A673 (cell line): ENCODE results near the gene SIRT7. TPM values are rescaled to one million over a fixed set of nuclear protein-coding genes. Genes with fewer than 3 reads are reported as not detected.

Source experiments
- BruUV-seq: library from RNA; stranded (reverse); fragments of 400-500 nt; replicated peaks from 2 replicates; lab custom pipeline; 2021; lab: Mats Ljungman, UMichigan
- CTCF ChIA-PET: fragments of 300-600 bp; sonication (Branson Sonifier 250); formaldehyde crosslinking; loops from one replicate; lab custom pipeline; 2022; ENCODE audit warnings: antibody characterized with exemption; lab: Charles Lee
- POLR2A ChIA-PET: fragments of 300-600 bp; sonication (Branson Sonifier 250); formaldehyde crosslinking; loops from one replicate; lab custom pipeline; 2022; ENCODE audit warnings: antibody characterized with exemption; ENCODE audit not compliant: low non-redundant PET; lab: Charles Lee
- DNase-seq: peaks from one replicate; pipeline ENCODE4 v3.0.0-alpha.2; 2015; ENCODE audit warnings: low spot score
- H3K27ac ChIP-seq: fragments of 200-600 bp; sonication (generic); 2 replicates; pipeline ENCODE4 v1.5.1; 2016; ENCODE audit warnings: mixed run types, low read depth, mild to moderate bottlenecking, mixed read lengths, antibody characterized with exemption, low read length; ENCODE audit not compliant: poor library complexity, severe bottlenecking
- H3K27me3 ChIP-seq: fragments of 200-600 bp; sonication (generic); replicated peaks from 2 replicates; pipeline ENCODE4 v1.6.1; 2017; ENCODE audit warnings: mixed run types, low read depth, mild to moderate bottlenecking, mixed read lengths, antibody characterized with exemption, low read length; ENCODE audit not compliant: insufficient read depth, poor library complexity
- H3K36me3 ChIP-seq: fragments of 200-600 bp; sonication (generic); 2 replicates; pipeline ENCODE4 v1.6.1; 2016; ENCODE audit warnings: mixed run types, mild to moderate bottlenecking, mixed read lengths, antibody characterized with exemption, low read length; ENCODE audit not compliant: insufficient read depth, poor library complexity, severe bottlenecking
- H3K4me1 ChIP-seq: fragments of 200-600 bp; sonication (generic); 2 replicates; pipeline ENCODE4 v1.6.1; 2017; ENCODE audit warnings: mixed run types, mild to moderate bottlenecking, mixed read lengths, antibody characterized with exemption, low read length; ENCODE audit not compliant: insufficient read depth, poor library complexity, severe bottlenecking
- H3K4me3 ChIP-seq: fragments of 200-600 bp; sonication (generic); 2 replicates; pipeline ENCODE4 v1.5.1; 2016; ENCODE audit warnings: low read depth, mixed run types, mild to moderate bottlenecking, mixed read lengths, low read length; ENCODE audit not compliant: poor library complexity, severe bottlenecking
- H3K9me3 ChIP-seq: fragments of 200-600 bp; sonication (generic); 2 replicates; pipeline ENCODE4 v1.6.1; 2016; ENCODE audit warnings: mixed run types, low read depth, mild to moderate bottlenecking, mixed read lengths, antibody characterized with exemption, low read length; ENCODE audit not compliant: poor library complexity, severe bottlenecking
- EZH2 ChIP-seq: fragments of 200-600 bp; sonication (generic); IDR thresholded peaks from 2 replicates; pipeline ENCODE4 v1.6.1; 2017; ENCODE audit warnings: borderline replicate concordance, low read depth, mild to moderate bottlenecking, mixed read lengths, antibody characterized with exemption, low read length; ENCODE audit not compliant: poor library complexity, severe bottlenecking
- intact Hi-C: fragments of 100-400 bp; cut with micrococcal nuclease; formaldehyde crosslinking; loops from one replicate; pipeline ENCODE4 v1.10.0; 2022; ENCODE audit not compliant: unreplicated experiment
- total RNA-seq: library from RNA; stranded (reverse); gene quantifications from 2 replicates; pipeline ENCODE4 v1.2.3, GENCODE V29; 2021
- TF ChIP-seq, protein P1 (sequence below): fragments of 300-800, 200-600 bp; sonication (generic); conservative IDR thresholded peaks from 2 replicates; pipeline ENCODE4 v1.5.1; 2017; ENCODE audit warnings: low read depth, mild to moderate bottlenecking, antibody characterized with exemption, low read length, moderate library complexity, mixed read lengths

The SIRT7 gene
- total RNA-seq, 1 experiment from 2014 or later, result 36.6 TPM

DNA sequence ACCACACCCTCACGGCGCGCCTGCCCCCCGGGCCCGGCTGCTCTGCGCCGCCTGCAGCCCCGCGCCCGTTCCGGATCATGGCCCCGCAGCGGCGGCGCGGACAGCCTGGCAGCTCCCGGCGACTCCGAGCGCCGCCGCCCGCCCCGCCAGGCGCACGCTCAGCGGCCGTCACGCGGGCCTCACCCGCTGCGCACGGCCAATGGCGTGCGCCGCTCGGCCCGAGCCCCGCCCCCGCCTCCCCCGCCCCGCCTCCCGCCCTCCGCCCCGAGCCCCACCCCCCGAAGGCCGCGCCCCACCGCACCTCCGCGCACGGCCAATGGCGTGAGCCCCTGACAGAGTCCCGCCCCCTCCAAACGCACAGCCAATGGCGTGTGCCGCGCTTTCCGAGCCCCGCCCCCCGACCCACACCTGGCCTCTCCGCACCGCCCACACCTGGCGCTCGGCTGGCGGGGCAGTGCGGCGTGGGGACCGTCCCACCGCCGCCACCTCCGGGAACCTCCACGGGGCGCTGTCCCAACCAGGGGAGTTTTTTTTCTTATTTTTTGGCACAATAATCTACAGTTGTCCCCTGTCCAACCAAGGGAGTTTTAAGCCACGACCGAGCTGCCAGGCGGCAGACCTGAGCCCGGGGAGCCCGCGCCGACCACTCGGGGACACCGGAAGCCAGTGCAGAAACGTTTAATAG, 6.6 kb downstream of the SIRT7 start, which contains the start of gene PCYT2:
Gene PCYT2 (minus strand): TSS at position 123 of the 685 bp plus-strand sequence. CDS start 44 bp downstream, at position 79.
- POLR2A ChIA-PET, result no interaction called here
- Histone ChIP-seq H3K36me3 (peaks cover 48% of the 10 kb centered on the region), H3K27ac (peak within 1 kb of the TSS; percentile 62), H3K9me3 (no peaks in the 10 kb centered on the region), H3K27me3 (no peaks in the 10 kb centered on the region), H3K4me3 (peak within 1 kb of the TSS; percentile 90), H3K4me1 (peaks cover 5% of the 10 kb centered on the region)
- no TSS peak for BruUV-seq
- intact Hi-C loops, result no loop called here
- CTCF ChIA-PET, result no interaction called here
- DNase-seq, result peak; percentile 91
- TF ChIP-seq EZH2, result no peak
- TF ChIP-seq, protein P1, sequence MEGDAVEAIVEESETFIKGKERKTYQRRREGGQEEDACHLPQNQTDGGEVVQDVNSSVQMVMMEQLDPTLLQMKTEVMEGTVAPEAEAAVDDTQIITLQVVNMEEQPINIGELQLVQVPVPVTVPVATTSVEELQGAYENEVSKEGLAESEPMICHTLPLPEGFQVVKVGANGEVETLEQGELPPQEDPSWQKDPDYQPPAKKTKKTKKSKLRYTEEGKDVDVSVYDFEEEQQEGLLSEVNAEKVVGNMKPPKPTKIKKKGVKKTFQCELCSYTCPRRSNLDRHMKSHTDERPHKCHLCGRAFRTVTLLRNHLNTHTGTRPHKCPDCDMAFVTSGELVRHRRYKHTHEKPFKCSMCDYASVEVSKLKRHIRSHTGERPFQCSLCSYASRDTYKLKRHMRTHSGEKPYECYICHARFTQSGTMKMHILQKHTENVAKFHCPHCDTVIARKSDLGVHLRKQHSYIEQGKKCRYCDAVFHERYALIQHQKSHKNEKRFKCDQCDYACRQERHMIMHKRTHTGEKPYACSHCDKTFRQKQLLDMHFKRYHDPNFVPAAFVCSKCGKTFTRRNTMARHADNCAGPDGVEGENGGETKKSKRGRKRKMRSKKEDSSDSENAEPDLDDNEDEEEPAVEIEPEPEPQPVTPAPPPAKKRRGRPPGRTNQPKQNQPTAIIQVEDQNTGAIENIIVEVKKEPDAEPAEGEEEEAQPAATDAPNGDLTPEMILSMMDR, result no peak

DNA sequence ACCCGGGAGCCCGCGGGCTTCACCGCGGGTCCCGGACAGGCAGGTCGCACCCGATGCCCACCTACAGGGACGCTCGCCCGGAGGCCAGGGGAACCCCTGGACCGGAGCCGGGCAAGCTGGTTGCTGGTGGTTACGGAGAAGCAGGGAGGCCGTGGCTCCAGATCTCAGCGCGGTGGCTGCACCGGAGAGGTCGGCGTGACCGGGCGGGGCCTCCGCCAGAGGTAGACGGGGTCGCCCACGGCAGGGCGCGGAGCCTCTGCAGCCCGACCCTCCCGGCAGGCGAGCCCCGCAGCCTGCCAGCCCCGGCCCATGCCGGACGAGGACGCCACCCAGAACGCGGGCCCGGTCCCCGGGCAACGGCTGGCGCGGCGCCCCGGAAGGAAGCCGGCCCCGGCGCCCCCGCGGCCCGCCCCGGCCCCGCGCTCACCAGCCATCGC, 7.1 kb downstream of the SIRT7 start:
- Histone ChIP-seq H3K36me3 (peaks cover 53% of the 10 kb centered on the region), H3K9me3 (no peaks in the 10 kb centered on the region), H3K27ac (peak overlapping the region; percentile 62), H3K4me3 (peak overlapping the region; percentile 90), H3K27me3 (no peaks in the 10 kb centered on the region), H3K4me1 (peaks cover 5% of the 10 kb centered on the region)
- intact Hi-C loops, result no loop called here
- ChIA-PET POLR2A (no interaction called here), CTCF (no interaction called here)
- no peak for TF ChIP-seq EZH2
- BruUV-seq, result no TSS peak
- no peak for DNase-seq

DNA sequence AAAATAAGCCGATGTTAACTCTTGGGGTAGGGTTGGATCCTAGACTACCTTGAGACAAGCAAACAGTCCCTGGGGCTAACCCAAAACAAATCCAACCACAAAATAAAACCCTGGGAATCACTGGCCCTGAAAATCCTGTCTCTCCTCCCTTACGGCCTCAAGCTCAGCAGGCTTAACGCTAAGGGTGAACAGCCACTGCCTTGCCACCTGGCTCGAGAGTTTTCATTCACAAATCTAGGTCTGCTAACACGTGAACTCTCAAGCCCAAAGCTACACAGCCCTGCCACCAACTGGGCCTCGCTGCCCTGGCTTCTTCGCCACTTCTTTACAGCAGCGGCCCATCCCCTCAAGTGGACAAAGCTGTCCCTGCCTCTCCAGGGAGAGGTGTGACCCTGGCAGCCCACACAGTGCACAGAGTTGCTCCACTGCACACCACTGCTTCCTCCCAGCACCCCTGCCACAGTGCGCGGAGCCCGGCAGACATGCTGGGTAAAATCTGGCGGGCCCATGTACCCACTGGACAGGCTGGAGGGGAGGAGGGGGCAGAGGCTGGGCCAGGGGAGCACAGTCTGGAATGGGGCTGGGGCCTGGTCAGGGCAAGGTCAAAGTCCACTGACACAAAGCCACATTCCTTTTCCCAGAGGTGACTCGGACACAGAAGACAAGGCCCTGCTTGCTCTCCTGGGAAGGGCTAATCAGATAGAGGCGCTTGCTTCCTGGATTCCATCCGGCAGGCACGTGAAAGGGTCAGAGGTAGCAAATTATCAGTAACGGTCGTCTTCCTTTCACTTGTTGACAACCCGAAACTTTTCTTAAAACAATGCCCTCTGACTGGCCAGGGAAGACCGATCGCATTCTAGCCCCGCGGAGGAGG, 7.8 kb downstream of the SIRT7 start:
- Histone ChIP-seq H3K27ac (peak overlapping the region; percentile 62), H3K36me3 (peaks cover 51% of the 10 kb centered on the region), H3K27me3 (no peaks in the 10 kb centered on the region), H3K4me3 (peak overlapping the region; percentile 90), H3K4me1 (peaks cover 5% of the 10 kb centered on the region), H3K9me3 (no peaks in the 10 kb centered on the region)
- TF ChIP-seq EZH2, result no peak
- TF ChIP-seq, protein P1, result no peak
- POLR2A ChIA-PET, result no interaction called here
- CTCF ChIA-PET, result no interaction called here
- intact Hi-C loops, result no loop called here
- no peak for DNase-seq
- BruUV-seq, result no TSS peak
